IPS-18a (cell line): ENCODE data around the gene ARHGEF18.
"Not testable (repeated sequence)": the region's sequence is repeated elsewhere in the genome, so short reads cannot be mapped to it uniquely, and the experiment has no call there.

Source experiments
- H3K27ac ChIP-seq: one replicate; pipeline ENCODE4 v1.5.1; 2013; ENCODE audit warnings: low read length
- H3K27me3 ChIP-seq: one replicate; pipeline ENCODE4 v1.6.1; 2013; ENCODE audit warnings: mild to moderate bottlenecking, low read length; ENCODE audit not compliant: control insufficient read depth, insufficient read depth
- H3K36me3 ChIP-seq: one replicate; pipeline ENCODE4 v1.6.1; 2013; ENCODE audit warnings: low read depth, low read length; ENCODE audit not compliant: control insufficient read depth
- H3K4me1 ChIP-seq: one replicate; pipeline ENCODE4 v1.6.1; 2013; ENCODE audit warnings: low read depth, low read length; ENCODE audit not compliant: control insufficient read depth
- H3K4me3 ChIP-seq: one replicate; pipeline ENCODE4 v1.5.1; 2013; ENCODE audit warnings: low read length
- H3K9ac ChIP-seq: one replicate; pipeline ENCODE4 v1.6.1; 2013; ENCODE audit warnings: mild to moderate bottlenecking, low read length, moderate library complexity
- H3K9me3 ChIP-seq: one replicate; pipeline ENCODE4 v1.6.1; 2013; ENCODE audit warnings: low read depth, low read length; ENCODE audit not compliant: control insufficient read depth

Gene ARHGEF18

DNA sequence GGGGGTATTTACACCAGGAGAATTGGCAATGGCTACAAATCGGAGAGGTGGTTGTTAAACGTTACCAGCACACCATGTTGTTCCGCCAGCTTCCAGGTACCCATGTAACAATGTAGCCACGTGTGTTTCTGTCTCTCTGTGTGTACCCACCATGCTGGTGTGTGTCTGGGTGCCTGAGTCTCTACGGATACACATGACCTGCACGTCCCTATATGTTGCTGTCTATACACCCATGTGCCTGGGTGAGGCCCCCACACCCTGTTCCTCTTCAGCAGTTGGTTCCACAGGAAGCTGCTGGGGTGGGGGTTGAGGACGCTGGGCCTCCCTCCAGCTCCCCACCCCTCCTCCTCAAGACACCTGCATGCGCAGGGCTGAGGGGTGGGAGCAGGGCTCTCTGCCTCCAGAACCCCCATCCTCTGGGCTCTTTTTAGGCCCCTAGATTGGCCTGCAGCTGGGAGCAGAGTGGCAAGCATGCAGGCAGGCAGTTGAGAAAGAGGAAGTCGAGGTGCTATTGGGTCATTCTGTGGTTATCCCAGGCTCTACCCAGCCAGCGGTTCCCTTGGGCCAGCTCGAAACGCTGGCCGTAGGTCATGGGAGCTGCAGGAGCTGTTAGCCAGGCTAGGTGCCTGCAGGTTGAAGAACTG, at the start of gene ARHGEF18:
TSS of gene ARHGEF18 (plus strand) at position 351 of the 644 bp plus-strand sequence. CDS start 13,954 bp downstream, outside the sequence.
- Histone ChIP-seq H3K4me1 (no peaks in the 10 kb centered on the region), H3K27me3 (no peaks in the 10 kb centered on the region), H3K4me3 (no peak within 1 kb of the TSS), H3K27ac (no peak within 1 kb of the TSS), H3K9ac (no peak within 1 kb of the TSS), H3K9me3 (no peaks in the 10 kb centered on the region), H3K36me3 (no peaks in the 10 kb centered on the region)

DNA sequence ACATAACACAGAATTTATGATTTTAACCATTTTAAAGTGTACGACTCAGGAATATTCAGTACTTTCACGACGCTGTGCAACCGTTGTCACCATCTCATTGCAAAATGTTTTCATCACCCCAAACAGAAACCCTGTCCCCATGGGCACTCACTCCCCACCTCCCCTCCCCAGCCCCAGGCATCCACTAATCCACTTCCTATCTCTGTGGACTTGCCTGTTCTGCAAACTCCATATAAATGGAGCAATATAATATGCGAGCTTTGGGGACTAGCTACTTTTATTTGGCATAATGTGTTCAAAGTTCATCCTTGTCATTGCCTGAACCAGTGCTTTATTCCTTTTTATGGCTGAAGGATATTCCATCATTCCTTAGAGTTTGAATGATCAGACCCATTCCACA, 47.2 kb upstream of the ARHGEF18 start:
- H3K9ac ChIP-seq = no peak overlapping the region
- H3K36me3 ChIP-seq = no peaks in the 10 kb centered on the region
- H3K27ac ChIP-seq = no peak overlapping the region
- H3K4me1 ChIP-seq = no peaks in the 10 kb centered on the region
- H3K27me3 ChIP-seq = no peaks in the 10 kb centered on the region
- H3K4me3 ChIP-seq = no peak overlapping the region
- H3K9me3 ChIP-seq = no peaks in the 10 kb centered on the region

DNA sequence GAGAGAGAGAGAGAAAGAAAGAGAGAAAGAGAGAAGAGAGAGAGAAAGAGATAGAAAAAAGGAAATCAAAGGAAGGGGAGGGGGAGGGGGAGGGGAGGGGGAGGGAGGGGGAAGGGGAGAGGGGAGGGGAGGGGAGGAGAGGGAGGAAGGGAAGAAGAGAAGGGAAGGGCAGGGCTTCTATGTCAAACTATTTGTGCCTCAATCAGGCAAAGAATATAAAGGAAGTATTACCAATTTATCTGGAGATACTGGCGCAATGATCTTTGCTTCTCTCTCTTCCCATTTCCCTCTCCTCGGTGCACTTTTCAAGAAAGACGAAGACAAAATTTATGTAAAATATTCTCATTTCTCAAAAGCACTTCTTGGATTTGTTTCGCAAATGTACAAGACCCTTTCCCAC, 45.3 kb upstream of the ARHGEF18 start:
- Histone ChIP-seq H3K9me3 (no peaks in the 10 kb centered on the region), H3K4me1 (no peaks in the 10 kb centered on the region), H3K9ac (no peak overlapping the region), H3K4me3 (no peak overlapping the region), H3K36me3 (no peaks in the 10 kb centered on the region), H3K27me3 (no peaks in the 10 kb centered on the region), H3K27ac (no peak overlapping the region)

DNA sequence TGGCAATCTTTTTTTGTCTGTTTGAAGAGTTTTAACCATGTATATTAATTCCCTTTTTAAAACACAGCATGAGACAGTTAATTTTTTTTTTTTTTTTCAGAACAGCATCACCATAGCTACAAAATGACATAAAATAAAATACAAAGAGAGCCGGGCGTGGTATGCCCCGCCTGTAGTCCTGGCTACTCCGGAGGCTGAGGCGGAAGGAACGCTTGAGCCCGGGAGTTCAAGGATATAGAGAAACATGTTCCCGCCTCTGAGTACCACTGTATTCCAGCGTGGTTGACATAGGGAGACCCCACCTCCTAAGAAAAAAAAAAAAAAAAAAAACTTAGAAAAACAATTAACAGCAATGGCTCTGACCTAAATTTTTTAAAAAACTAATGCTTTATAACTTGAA, 44.5 kb upstream of the ARHGEF18 start:
- no peaks in the 10 kb centered on the region for H3K27me3 ChIP-seq
- no peak overlapping the region for H3K27ac ChIP-seq
- H3K36me3 ChIP-seq = no peaks in the 10 kb centered on the region
- no peaks in the 10 kb centered on the region for H3K9me3 ChIP-seq
- no peak overlapping the region for H3K4me3 ChIP-seq
- no peak overlapping the region for H3K9ac ChIP-seq
- no peaks in the 10 kb centered on the region for H3K4me1 ChIP-seq

DNA sequence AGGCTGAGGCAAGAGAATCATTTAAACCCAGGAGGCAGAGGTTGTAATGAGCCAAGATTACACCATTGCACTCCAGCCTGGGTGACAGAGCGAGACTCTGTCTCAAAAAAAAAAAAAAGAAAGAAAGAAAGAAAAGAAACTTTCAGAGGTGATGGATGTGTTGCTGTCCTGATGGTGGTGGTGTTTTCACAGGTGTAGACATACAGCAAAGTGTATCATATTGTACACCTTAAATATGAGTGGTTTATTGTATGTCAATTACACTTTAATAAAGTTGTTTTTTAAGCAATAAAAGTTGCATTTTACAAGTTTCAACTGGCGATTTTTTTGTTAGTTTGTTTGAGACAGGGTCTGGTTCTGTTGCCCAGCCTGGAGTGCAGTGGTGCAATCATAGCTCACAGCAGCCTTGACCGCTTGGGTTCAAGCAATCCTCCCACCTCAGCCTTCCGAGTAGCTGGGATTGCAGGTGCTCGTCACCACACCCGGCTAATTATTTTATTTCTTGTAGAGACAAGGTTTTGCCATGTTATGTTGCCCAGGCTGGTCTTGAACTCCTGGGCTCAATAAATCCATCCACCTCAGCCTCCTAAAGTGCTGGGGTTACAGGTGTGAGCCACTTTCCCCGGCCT, 41.0 kb upstream of the ARHGEF18 start:
- no peak overlapping the region for H3K4me3 ChIP-seq
- no peaks in the 10 kb centered on the region for H3K36me3 ChIP-seq
- H3K27ac ChIP-seq = no peak overlapping the region
- no peaks in the 10 kb centered on the region for H3K9me3 ChIP-seq
- no peaks in the 10 kb centered on the region for H3K4me1 ChIP-seq
- H3K27me3 ChIP-seq = no peaks in the 10 kb centered on the region
- H3K9ac ChIP-seq = no peak overlapping the region

DNA sequence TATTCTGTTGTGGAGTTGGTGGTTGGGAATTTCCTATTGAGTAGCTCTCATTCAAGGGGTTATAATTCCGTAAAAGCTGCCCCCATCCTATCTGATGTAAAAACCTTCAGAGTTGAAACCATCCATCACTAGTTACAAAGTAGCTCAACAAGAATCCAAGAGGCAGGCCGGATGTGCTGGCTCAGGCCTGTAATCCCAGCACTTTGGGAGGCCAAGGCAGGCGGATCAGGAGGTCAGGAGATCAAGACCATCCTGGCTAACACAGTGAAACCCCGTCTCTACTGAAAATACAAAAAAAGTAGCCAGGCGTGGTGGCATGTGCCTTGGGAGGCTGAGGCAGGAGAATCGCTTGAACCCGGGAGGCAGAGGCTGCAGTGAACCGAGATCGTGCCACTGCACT, 40.4 kb upstream of the ARHGEF18 start:
- H3K9ac ChIP-seq, H3K4me1 ChIP-seq, H3K27me3 ChIP-seq, H3K4me3 ChIP-seq, H3K36me3 ChIP-seq, H3K9me3 ChIP-seq, H3K27ac ChIP-seq: not testable (repeated sequence)

DNA sequence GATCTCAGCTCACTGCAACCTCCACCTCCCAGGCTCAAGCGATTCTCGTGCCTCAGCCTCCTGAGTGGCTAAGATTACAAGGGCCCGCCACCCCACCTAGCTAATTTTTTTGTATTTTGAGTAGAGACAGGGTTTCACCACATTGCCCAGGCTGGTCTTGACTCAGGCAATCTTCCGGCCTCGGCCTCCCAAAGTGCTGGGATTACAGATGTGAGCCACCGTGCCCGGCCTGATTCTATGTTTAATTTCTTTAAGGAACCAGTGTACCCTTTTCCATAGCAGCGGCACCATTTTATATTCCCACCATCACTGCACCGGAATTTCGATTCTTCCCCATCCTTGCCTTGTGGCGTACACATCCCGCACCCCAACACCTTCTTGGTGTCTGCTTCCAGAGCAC, 36.8 kb upstream of the ARHGEF18 start:
- H3K36me3 ChIP-seq = no peaks in the 10 kb centered on the region
- H3K27me3 ChIP-seq = no peaks in the 10 kb centered on the region
- H3K9ac ChIP-seq = no peak overlapping the region
- no peaks in the 10 kb centered on the region for H3K4me1 ChIP-seq
- no peak overlapping the region for H3K4me3 ChIP-seq
- no peaks in the 10 kb centered on the region for H3K9me3 ChIP-seq
- no peak overlapping the region for H3K27ac ChIP-seq

DNA sequence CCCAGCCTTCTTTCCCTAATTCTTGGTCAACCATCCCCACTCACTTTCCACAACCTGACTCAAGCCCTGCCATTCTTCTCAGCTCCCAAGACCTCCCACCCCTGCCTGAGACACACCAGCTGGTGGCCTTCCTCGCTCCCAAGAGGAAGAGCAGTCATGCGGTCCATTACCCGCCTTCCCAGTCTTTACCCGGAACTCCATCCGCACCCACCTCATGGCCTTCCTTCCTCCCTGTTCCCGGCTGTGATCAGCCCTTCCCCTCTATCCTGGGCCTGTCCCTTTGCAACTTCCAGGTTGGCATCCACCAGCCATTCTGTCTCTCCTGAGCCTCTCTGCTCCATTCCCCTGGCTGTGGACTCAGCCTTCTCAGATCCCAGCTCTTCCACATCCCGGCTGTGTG, 35.9 kb upstream of the ARHGEF18 start:
- Histone ChIP-seq H3K4me1 (no peaks in the 10 kb centered on the region), H3K9ac (no peak overlapping the region)

DNA sequence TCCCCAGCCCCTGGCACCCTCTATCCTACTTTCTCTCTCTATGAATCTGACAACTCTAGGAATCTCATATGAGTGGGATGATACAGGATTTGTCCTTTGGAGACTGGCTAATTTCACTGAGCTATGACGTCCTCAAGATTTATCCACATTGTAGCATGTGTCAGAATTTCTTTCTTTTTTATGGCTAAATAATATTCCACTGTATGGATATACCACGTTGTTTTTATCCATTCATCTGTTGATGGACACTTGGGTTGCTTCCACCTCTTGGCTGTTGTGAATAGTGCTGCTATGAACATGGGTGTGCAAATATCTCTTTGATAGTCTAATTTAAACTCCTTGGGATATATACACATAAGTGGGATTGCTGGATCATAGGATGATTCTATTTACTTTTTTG, 30.6 kb upstream of the ARHGEF18 start:
- Histone ChIP-seq H3K36me3 (no peaks in the 10 kb centered on the region), H3K27ac (no peak overlapping the region), H3K4me3 (no peak overlapping the region), H3K9me3 (no peaks in the 10 kb centered on the region), H3K27me3 (no peaks in the 10 kb centered on the region), H3K4me1 (no peaks in the 10 kb centered on the region), H3K9ac (no peak overlapping the region)

More for the DNA sequence above, 35.9 kb upstream of the ARHGEF18 start:
- no peaks in the 10 kb centered on the region for H3K9me3 ChIP-seq
- no peaks in the 10 kb centered on the region for H3K36me3 ChIP-seq
- H3K27me3 ChIP-seq = no peaks in the 10 kb centered on the region
- H3K27ac ChIP-seq = no peak overlapping the region
- no peak overlapping the region for H3K4me3 ChIP-seq

DNA sequence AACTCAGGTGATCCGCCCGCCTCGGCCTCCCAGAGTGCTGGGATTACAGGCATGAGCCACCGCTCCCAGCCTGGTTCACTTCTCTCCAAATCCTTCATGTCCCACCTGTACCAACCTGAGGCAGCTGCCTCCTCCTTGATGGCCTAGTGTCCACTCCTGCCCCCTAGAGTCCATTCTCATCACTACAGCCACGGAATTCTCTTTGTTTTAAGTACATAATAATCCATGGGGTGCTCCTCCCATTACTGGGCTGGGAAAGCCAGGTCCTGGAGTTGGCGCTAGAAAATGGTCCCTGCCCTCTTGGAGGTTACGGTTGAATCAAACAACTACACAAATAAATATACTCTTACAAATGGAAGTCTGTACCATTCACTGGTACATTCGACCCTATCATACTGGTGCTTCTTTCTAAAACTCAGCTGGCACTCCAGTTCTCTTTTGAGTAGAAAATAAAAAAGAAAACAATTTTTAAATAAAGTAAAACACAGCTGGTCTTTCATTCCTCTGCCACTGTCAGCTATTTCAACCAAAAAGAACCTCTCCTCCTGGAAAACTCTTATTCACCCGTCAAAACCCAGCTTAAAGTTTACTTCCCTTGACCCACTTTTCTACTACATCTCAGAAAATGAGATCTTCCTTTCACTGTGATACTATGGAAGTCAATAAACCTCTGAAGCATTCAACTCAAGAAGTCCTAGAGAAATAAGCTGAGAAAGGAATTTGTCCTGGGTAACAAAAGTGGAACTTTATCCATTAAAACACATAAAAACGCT, 22.4 kb upstream of the ARHGEF18 start:
- Histone ChIP-seq H3K27me3 (no peaks in the 10 kb centered on the region), H3K9me3 (no peaks in the 10 kb centered on the region), H3K4me3 (no peak overlapping the region), H3K4me1 (no peaks in the 10 kb centered on the region), H3K9ac (no peak overlapping the region), H3K27ac (no peak overlapping the region), H3K36me3 (no peaks in the 10 kb centered on the region)

DNA sequence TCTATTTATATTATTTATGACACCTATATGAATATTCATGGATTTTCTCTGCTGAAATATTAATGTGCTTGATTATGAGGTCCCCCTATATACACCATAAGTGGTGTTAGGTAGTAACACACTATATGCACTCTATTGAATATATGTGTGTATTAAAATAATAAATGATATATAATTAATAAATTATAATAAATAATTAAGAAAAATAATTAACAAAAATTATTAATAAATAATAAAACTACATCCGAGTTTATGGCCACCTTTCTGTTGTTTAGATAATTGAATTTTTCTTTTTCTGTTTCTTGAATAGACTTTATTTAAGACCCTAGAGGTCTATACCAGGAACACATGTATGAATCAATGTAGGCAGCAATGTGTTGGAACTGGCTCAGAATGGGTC, 20.9 kb upstream of the ARHGEF18 start:
- Histone ChIP-seq H3K9ac (no peak overlapping the region), H3K9me3 (no peaks in the 10 kb centered on the region), H3K4me3 (no peak overlapping the region), H3K36me3 (no peaks in the 10 kb centered on the region), H3K27ac (no peak overlapping the region), H3K27me3 (no peaks in the 10 kb centered on the region), H3K4me1 (no peaks in the 10 kb centered on the region)
